H4 (cell line): Measurements from ENCODE around the gene PLEKHB2. TPM values are rescaled to one million over a fixed set of nuclear protein-coding genes. Genes with fewer than 3 reads are reported as not detected.
"Not testable (repeated sequence)": the region's sequence is repeated elsewhere in the genome, so short reads cannot be mapped to it uniquely, and the experiment has no call there.

Source experiments
- DNase-seq: peaks from one replicate; pipeline ENCODE4 v3.0.0-alpha.2; 2015; ENCODE audit warnings: low spot score
- total RNA-seq: library from RNA; depleted of rRNA; stranded (reverse); fragments of >200 nt; shearing (Covaris generic); gene quantifications from 2 replicates; pipeline ENCODE4 v1.2.3, GENCODE V29; 2014

The PLEKHB2 gene
- total RNA-seq, 1 experiment from 2014 or later: 122 TPM

DNA sequence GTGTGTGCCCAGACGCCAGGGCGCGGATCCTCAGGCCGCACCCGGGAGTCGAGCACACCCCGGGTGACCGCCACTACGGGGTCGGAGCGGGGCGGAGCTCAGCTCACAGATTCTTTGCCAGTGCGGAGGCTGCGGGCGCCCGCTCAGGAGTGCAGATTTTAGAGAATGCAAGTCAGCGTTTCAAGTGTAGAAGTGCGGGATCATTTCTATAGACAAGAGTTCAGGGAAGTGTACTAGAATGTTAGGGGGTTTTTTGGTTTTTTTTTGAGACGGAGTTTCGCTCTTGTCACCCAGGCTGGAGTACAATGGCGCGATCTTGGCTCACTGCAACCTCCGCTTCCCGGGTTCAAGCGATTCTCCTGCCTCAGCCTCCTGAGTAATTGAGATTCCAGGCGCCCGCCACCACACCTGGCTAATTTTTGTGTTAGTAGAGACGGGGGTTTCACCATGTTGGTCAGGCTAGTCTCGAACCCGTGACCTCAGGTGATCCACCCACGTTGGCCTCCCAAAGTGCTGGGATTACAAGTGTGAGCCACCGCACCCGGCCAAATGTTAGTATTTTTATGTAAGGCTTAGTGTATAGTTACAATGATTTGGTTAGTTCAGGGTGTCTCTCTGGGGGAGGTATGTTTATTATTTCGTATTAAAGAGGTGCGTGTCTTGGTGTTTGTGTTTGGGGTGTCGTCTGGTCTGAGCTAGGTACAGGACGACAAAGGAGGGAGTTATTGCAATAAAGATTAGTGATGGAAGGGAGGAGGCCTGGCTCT is 11.3 kb upstream of the PLEKHB2 start:
- no peak for DNase-seq

GRCh38 chr2:131094463-131095281 is 10.5 kb upstream of the PLEKHB2 start:
- DNase-seq: no peak

DNA sequence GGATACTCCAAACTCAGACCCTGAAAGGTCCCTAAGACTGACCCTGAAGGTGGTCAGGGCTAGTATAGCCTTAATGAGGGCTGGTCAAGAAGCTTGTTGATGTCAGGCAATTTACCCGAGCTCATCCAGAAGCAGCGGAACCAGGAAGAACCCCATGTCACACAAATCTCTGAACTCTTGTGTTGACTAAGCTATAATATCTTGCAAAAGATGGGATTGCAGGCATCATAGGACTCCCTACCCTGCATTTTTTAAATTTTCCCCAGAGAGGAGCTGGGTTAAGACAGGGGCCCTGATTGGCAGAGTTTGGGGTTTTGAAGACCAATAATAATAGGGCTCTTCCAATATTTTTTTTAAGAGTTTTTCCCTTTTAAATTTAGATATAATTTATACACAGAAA is 2.0 kb upstream of the PLEKHB2 start:
- no peak for DNase-seq

DNA sequence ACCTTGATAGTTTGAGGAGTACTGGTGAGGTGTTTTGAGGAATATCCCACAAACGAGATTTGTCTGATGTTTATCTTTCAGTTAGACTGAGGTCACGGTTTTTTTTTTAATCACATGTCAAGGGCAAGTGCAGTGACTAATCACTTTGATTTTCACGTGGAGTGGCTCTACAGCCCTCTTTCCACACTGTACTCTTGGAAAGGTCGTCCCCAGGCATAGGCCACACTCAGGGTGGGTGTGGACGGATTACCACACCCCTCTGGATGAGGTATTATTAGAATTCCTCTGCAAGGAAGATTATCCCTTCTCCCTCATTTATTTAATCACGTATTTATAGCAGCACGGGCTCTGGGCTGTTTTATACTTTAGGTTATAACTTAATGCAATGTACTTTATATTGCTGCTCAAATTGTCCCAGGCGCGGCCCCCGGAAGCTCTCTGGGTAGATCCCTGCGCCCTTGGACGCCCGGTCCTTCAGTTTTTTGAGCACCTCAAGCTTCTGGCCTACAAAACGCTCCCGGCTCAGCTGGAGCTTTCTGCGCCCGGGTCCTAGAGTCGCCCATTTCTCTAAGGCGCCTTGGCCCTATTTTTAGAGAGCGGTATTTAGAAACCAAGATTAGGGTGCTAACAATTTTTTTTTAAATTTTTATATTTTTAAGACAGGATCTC is 515 bp upstream of the PLEKHB2 start:
- peak; percentile 63 for DNase-seq

- DNase-seq: peak; percentile 42
Observed at GRCh38 chr2:131105950-131106801, 1.0 kb downstream of the PLEKHB2 start.

GRCh38 chr2:131112529-131112928 is 7.4 kb downstream of the PLEKHB2 start:
- no peak for DNase-seq

- DNase-seq: no peak
Observed at GRCh38 chr2:131113566-131114227, 8.6 kb downstream of the PLEKHB2 start.

DNA sequence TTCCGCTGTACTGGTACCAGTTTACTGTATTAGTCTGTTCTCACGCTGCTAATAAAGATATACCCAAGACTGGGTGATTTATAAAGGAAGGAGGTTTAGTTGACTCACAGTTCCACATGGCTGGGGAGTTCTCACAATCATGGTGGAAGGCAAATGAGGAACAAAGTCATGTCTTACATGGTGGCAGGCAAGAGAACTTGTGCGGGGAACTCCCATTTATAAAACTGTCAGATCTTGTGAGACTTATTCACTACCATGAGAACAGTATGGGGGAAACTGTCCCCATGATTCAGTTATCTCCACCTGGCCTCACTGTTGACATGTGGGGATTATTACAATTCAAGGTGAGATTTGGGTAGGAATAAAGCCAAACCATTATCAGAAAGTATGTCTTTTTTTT is 9.8 kb downstream of the PLEKHB2 start:
- not testable (repeated sequence) for DNase-seq

- no peak for DNase-seq
Observed at GRCh38 chr2:131115752-131116151, 10.6 kb downstream of the PLEKHB2 start.

- no peak for DNase-seq
Observed at GRCh38 chr2:131120815-131121317, 15.7 kb downstream of the PLEKHB2 start.

GRCh38 chr2:131121464-131121863 is 16.3 kb downstream of the PLEKHB2 start:
- no peak for DNase-seq

- no peak for DNase-seq
Observed at GRCh38 chr2:131122496-131122895, 17.4 kb downstream of the PLEKHB2 start.

GRCh38 chr2:131123192-131123591 is 18.1 kb downstream of the PLEKHB2 start:
- DNase-seq: no peak

DNA sequence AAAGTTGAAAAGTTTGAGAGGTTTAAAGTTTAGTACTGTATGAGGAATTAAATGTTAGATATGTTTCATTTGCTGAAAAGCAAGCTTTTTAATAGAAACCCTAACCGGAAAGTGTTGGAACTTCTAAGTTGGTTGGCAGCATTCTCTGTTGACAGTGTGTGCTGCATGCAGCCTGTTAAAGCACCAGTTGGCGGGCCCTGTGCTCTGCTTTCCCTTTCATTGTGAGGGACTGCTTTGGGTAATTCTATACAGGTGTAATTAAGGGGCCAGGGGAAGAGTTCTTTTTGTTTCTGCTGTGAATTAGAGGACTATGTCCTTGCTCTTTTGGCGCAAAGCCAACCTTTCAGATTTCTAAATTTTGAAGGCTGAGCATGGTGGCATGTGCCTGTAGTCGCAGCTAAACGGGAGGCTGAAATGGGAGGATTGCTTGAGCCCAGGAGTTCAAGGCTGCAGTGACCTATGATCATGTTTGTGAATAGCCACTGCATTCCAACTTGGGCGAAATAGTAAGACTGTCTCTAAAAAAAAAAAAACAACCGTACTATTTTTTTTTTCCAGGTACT is 20.1 kb downstream of the PLEKHB2 start:
- no peak for DNase-seq

DNA sequence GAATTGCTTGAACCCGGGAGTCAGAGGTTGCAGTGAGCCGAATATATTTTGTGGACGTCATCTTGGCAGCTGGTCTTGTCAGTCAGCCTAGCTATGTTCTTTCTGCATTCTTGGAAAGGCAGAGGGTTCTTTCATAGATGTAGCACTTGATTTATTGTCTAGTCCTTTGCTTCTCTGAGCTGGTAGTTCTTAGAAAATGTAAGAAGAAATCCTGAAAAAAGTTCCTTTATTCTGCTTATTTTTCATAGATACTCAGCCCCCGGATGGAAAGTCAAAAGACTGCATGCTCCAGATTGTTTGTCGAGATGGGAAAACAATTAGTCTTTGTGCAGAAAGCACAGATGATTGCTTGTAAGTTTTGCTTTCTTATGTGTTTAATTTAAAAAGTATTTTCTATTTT is 21.3 kb downstream of the PLEKHB2 start:
- no peak for DNase-seq

- no peak for DNase-seq
Observed at GRCh38 chr2:131127076-131127475, 21.9 kb downstream of the PLEKHB2 start.

DNA sequence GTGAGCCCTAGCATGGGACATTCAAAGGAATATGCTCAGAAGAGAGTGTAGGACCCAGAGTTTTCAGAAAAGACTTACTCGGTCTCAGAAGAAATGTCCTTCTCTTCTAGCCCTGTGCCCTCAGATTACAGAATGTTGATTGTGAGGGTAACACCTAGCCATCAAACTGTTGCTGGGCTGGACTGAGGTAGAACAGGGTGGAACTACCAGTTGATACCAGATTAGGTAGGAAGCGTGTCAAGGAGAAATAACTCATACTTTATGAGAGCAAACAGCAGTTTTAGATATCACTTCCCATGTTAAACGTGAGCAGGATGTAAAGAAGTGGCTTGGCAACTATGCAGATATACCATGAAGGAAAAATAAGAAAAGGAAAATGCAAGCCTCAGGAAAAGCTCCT is 22.8 kb downstream of the PLEKHB2 start:
- DNase-seq: no peak

- DNase-seq: no peak
Observed at GRCh38 chr2:131130298-131130596, 25.1 kb downstream of the PLEKHB2 start.

- no peak for DNase-seq
Observed at GRCh38 chr2:131132729-131133128, 27.6 kb downstream of the PLEKHB2 start.

DNA sequence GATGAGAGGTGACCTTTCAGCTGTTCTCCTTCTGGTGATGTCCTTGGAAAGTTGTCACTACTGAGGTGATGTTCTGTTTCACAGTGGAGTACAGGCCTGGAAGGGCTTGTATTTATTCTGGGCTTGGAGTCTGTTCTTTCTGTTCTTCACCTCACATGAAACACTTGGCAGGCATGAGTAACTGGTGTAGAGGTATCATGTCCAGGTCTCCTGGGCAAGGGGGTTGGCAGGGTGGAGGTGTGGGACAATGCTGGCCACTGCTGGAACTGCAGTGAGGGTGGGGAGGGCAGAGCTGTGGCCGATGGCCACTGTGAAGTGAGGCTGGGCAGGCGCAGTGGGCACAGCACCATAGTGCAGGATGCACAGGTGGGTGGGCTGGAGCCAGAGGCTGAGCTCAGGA is 35.4 kb downstream of the PLEKHB2 start:
- DNase-seq: no peak

DNA sequence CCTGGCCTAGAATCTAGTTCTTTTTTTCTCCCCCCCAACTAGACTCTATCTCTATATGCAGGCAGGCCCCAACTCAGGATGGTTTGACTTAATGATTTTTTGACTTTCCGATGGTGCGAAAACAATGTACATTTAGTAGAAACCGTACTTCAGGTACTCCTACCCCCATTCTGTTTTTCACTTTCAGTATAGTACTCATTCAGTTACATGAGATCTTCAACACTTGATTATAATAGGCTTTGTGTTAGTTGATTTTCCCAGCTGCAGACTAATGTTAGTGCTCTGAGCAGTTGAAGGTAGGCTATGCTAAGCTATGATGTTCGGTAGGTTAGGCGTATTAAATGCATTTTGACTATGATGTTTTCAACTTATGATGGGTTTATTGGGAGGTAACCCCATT is 37.7 kb downstream of the PLEKHB2 start:
- DNase-seq: no peak
